IgD-negative memory B cell (primary cell): ENCODE data around the gene TTYH3. TPM values are rescaled to one million over a fixed set of nuclear protein-coding genes. Genes with fewer than 3 reads are reported as not detected.
A peak's percentile ranks its signal among the peaks of the same experiment; 100 is the strongest.

ENCODE experiments used
- H3K27ac Mint-ChIP-seq, 3 donors: one replicate each; pipeline ENCODE4 v1.8.0; 2020 to 2022; ENCODE audit warnings: mild to moderate bottlenecking in 3 of 3, mixed read lengths in 3 of 3, moderate library complexity in 1 of 3
- H3K27me3 Mint-ChIP-seq: one replicate; pipeline ENCODE4 v1.8.0; 2021; ENCODE audit warnings: mixed read lengths
- H3K36me3 Mint-ChIP-seq: one replicate; pipeline ENCODE4 v1.8.0; 2020; ENCODE audit warnings: mild to moderate bottlenecking, mixed read lengths
- H3K4me1 Mint-ChIP-seq, 3 donors: one replicate each; pipeline ENCODE4 v1.8.0; 2020 to 2022; ENCODE audit warnings: mixed read lengths in 3 of 3, mild to moderate bottlenecking in 1 of 3
- H3K4me3 Mint-ChIP-seq, 4 donors: one replicate each; pipeline ENCODE4 v1.8.0; 2020 to 2022; ENCODE audit warnings: mild to moderate bottlenecking in 4 of 4, mixed read lengths in 4 of 4, moderate library complexity in 3 of 4
- H3K9me3 Mint-ChIP-seq, 3 donors: one replicate each; pipeline ENCODE4 v1.8.0; 2020 to 2021; ENCODE audit warnings: mixed read lengths in 3 of 3, mild to moderate bottlenecking in 1 of 3
- polyA plus RNA-seq: library from polyadenylated mRNA; unstranded; fragments of 300-500 nt; fragmentation: Illumina TruSeq; gene quantifications from one replicate; pipeline ENCODE4 v1.2.3, GENCODE V29; 2021

The TTYH3 gene
- polyA plus RNA-seq, 1 donor from 2014 or later = 2.0 TPM

DNA sequence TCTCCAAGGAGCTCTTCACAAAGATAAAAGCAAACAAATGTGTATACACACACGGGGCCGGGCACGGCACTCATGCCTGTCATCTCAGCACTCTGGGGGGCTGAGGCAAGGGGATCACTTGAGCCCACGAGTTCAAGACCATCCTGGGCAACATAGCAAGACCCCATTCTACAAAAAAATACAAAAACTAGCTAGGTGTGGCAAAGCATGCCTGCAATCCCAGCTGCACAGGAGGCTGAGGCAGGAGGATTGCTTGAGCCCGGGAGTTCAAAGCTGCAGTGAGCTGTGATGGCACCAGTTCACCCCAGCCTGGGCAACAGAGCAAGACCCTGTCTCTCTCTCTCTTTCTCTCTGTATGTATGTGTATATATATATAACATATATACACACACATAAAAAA, 22.3 kb downstream of the TTYH3 start:
- H3K9me3 Mint-ChIP-seq = no peaks in the 10 kb centered on the region
- H3K27me3 Mint-ChIP-seq = no peaks in the 10 kb centered on the region
- H3K4me3 Mint-ChIP-seq = no peak overlapping the region
- H3K36me3 Mint-ChIP-seq = peaks cover 5% of the 10 kb centered on the region
- H3K4me1 Mint-ChIP-seq = no peaks in the 10 kb centered on the region
- no peak overlapping the region for H3K27ac Mint-ChIP-seq

DNA sequence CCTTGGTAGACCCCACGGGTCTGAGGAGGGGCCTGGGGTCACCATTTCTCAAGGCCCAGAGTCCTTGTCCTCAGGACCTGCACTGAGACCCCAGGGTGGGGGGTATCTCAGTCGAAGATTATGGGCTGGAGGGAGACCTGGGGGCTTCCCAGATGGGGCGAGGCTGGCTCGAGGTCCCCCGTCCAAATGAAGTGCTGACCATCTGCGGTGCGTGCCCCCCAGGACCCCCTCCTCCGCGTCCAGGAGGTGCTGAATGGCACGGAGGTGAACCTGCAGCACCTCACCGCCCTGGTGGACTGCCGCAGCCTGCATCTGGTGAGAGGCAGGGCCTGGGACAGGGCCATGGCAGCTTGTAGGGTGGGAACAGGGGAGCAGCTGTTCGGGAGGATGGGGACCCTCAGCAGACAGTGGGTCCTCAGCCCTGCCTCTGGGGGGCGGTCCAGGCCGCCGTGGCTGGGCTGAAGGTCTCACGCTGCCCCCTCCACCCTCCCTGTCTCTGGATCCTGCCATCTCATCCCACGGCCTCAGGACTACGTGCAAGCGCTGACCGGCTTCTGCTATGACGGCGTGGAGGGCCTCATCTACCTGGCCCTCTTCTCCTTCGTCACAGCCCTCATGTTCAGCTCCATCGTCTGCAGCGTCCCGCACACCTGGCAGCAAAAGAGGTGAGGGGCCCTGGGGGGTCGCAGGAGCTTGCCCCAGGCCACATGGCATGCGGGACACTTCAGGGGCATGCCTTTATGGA, 24.3 kb downstream of the TTYH3 start:
- Mint-ChIP-seq H3K27me3 (no peaks in the 10 kb centered on the region), H3K36me3 (peaks cover 1% of the 10 kb centered on the region), H3K27ac (no peak overlapping the region), H3K4me1 (no peaks in the 10 kb centered on the region), H3K4me3 (no peak overlapping the region), H3K9me3 (no peaks in the 10 kb centered on the region)

DNA sequence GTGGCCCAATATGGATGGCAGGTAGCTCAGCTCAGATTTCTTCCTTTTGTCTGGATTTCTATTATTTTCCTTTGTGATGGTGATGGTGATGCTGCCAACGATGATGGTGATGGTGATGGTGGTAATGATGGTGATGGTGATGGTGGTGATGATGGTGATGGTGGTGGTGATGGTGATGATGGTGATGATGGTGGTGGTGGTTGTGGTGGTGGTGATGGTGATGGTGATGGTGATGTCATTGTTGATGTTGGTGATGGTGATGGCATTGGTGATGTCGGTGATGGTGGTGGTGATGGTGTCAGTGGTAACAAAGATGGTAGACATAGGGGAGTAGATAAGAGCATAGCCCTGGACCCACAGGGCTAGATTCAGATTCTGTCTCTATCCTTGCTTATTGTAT, 25.4 kb downstream of the TTYH3 start:
- Mint-ChIP-seq H3K4me1 (no peaks in the 10 kb centered on the region), H3K9me3 (no peaks in the 10 kb centered on the region), H3K36me3 (peaks cover 1% of the 10 kb centered on the region), H3K27me3 (no peaks in the 10 kb centered on the region), H3K4me3 (no peak overlapping the region), H3K27ac (no peak overlapping the region)

DNA sequence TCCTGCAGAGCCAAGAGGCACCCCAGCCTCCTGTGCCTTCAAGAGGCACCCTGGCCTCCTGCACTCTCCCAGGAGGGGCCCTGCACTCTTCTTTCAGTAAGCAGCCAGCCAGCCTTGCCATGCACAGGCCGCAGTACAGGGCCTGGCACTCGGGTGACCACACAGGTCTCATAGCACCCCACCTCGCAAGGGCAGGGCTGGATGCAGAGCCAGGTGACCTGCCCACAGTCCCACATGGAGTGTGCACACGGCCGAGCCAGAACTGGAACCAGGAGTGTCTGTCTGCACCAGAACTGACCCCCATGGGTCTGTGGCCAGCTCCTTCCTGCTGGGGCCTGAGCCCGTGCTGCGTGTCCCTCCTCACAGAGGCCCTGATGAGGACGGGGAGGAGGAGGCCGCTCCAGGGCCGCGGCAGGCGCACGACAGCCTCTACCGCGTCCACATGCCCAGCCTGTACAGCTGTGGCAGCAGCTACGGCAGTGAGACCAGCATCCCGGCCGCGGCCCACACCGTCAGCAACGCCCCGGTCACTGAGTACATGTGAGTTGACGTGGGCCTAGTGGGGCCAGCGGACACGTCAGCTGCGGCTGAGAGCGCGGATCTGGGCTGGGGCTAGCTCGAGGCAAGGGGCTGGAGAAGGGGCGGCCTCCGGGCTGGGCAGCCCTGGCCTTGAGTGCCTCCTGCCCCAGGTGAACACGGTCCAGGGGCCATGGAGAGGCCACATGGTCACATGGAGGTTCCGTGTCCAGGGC, 26.3 kb downstream of the TTYH3 start:
- Mint-ChIP-seq H3K36me3 (peaks cover 1% of the 10 kb centered on the region), H3K27me3 (no peaks in the 10 kb centered on the region), H3K9me3 (no peaks in the 10 kb centered on the region), H3K4me3 (no peak overlapping the region), H3K4me1 (no peaks in the 10 kb centered on the region), H3K27ac (no peak overlapping the region)

DNA sequence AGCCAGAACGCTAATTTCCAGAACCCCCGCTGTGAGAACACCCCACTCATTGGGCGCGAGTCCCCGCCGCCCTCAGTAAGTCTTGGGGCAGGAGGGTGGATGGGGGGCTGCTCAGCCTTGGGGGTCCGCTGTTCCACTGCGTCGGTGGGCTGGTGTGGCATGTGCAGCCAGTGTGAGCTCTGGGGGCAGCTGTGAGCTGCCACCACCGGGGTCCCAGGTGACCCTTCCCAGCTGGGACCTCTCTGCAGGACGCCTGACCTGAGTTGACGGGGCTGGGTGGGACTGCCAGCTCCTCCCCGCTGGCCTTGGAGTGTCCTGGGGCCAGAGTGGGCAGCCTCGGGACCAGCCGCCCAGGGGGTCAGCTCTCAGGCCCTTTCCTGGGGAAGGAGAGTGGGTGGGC, 27.2 kb downstream of the TTYH3 start:
- Mint-ChIP-seq H3K27ac (no peak overlapping the region), H3K9me3 (no peaks in the 10 kb centered on the region), H3K4me3 (no peak overlapping the region), H3K36me3 (peaks cover 1% of the 10 kb centered on the region), H3K4me1 (no peaks in the 10 kb centered on the region), H3K27me3 (no peaks in the 10 kb centered on the region)

DNA sequence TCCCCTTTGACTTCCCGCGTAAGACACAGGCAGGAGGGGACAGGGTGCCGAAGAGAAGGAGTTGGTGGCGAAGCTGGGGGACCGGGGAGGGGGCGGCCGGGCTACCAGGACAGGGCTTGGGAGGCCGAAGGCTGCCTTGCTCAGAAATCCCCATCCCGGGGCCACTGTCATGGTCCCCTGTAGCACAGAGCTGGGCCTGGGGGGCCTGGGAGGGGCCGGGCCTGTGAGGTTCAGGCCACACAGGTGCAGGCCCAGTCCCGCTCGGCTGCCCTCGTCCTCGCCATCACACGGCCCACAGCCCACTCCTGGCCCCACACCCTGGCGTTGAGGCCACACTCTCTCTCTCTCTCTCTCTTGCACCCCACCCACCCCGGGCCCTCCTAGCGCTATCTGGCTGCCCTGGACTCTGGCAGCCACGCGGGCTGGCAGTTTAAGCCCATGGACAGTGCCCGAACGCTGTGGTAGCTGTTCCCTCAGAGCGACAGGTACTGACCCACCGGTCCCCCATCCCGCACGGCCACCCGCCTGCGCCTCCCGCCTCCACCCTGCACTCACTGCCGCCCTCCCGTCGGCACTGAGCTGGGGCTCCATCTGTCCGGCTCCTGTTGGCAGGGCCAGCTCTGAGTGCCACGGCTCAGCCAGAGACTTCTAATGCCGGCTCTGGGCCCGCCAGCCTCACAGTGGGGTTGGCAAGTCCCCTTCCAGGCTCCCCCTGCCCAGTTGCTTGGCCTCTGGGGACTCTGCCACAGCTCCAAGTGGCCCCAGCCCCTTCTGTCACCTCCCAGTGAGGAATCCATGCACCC, 28.0 kb downstream of the TTYH3 start:
- H3K9me3 Mint-ChIP-seq = no peaks in the 10 kb centered on the region
- no peaks in the 10 kb centered on the region for H3K27me3 Mint-ChIP-seq
- peaks cover 1% of the 10 kb centered on the region for H3K36me3 Mint-ChIP-seq
- H3K27ac Mint-ChIP-seq = no peak overlapping the region
- H3K4me1 Mint-ChIP-seq = peaks cover 0 to 1% (median 0%) of the 10 kb centered on the region in 3 donors
- H3K4me3 Mint-ChIP-seq = no peak overlapping the region

DNA sequence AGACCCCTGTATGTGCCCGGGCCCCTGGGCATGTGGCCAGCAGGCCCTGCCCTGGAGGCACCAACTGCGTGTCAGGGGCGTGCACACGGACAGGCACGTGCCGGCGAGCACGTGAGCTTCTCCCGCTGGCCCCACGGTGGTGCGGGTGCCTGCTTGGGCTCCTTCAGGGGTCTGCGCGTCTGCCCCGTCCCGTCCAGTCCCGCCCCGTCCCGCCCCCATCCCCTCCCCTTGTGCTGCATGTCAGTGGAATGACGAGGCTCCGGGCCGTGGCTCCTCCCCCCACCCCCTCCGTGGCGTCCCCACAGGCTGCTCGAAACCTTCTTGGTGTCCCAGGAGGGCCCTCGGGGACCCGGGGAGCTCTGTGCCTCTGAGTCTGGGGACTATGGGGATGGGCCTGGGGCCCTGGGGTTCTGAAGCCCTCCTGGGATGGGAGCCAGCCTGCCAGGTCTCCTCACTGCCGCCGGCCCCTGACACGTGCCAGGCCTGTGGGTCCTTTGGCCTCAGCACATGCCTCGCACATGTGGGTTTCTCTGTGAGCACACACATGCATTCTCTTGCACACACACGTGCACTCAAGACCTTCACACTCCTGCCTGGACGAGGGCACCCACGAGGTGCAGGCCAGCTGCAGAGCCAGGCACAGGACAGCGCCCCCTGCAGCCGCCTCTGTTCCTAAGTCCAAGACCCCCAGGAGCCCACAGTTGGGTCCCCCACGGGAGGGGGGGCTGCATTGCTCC, 28.7 kb downstream of the TTYH3 start:
- Mint-ChIP-seq H3K36me3 (peaks cover 1% of the 10 kb centered on the region), H3K9me3 (no peaks in the 10 kb centered on the region), H3K27ac (peak overlapping the region in 1 of 3 donors; percentile 57), H3K27me3 (no peaks in the 10 kb centered on the region), H3K4me1 (peaks cover 0 to 1% (median 0%) of the 10 kb centered on the region in 3 donors), H3K4me3 (no peak overlapping the region)

DNA sequence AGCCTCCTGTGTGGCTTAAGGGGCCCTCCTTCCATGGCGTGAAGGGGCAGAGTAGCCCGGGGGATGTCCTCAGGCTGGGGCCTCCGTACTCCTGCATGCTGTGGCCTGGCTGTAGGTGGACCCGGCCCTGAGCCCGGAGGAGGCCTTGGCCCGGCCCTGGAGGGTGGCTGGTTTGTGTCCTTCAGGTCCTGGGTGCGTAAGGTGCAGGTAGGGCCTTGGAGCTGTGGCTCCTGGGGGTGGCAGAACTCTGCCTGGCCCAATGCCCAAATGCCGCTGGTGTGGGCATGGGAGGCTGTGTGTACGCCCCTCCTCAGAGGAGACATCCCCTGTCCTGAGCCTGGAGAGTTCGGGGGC, 29.3 kb downstream of the TTYH3 start:
- Mint-ChIP-seq H3K4me3 (no peak overlapping the region), H3K27me3 (no peaks in the 10 kb centered on the region), H3K9me3 (no peaks in the 10 kb centered on the region), H3K4me1 (peaks cover 0 to 1% (median 0%) of the 10 kb centered on the region in 3 donors), H3K36me3 (peaks cover 1% of the 10 kb centered on the region), H3K27ac (peak overlapping the region in 1 of 3 donors; percentile 57)

DNA sequence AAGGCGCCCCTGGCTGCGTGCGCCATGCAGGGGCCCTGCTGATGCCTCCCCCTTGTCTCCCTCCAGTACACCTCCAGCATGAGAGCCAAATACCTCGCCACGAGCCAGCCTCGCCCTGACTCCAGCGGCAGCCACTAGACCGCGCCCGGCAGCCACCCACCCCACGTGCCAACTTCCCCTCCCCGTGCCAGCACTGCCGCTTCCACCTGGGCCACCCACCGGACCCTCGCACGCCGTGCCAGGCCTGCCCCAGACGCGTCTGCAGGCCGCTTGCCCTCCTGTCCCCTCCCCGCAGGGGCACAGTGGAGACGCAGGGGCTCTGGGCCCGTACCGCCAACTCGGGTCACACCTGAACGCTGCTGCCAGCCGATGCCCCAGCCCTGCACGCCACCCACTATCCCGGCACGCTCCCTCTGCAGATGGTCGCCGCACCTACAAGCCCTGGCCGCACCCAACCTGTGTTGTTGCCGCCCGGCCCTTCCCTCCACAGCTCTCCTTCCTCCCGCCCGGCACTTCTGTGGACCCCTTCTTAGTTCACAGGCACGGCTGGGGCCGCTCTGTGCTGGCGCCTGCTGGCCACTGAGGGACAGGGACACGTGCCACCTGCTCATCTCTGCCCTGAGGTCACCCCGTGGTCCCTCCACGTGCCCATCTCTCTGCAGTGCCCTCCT, 30.0 kb downstream of the TTYH3 start:
- Mint-ChIP-seq H3K27ac (no peak overlapping the region), H3K4me1 (peaks cover 0 to 1% (median 0%) of the 10 kb centered on the region in 3 donors), H3K9me3 (no peaks in the 10 kb centered on the region), H3K36me3 (peaks cover 1% of the 10 kb centered on the region), H3K4me3 (no peak overlapping the region), H3K27me3 (peaks cover 3% of the 10 kb centered on the region)

DNA sequence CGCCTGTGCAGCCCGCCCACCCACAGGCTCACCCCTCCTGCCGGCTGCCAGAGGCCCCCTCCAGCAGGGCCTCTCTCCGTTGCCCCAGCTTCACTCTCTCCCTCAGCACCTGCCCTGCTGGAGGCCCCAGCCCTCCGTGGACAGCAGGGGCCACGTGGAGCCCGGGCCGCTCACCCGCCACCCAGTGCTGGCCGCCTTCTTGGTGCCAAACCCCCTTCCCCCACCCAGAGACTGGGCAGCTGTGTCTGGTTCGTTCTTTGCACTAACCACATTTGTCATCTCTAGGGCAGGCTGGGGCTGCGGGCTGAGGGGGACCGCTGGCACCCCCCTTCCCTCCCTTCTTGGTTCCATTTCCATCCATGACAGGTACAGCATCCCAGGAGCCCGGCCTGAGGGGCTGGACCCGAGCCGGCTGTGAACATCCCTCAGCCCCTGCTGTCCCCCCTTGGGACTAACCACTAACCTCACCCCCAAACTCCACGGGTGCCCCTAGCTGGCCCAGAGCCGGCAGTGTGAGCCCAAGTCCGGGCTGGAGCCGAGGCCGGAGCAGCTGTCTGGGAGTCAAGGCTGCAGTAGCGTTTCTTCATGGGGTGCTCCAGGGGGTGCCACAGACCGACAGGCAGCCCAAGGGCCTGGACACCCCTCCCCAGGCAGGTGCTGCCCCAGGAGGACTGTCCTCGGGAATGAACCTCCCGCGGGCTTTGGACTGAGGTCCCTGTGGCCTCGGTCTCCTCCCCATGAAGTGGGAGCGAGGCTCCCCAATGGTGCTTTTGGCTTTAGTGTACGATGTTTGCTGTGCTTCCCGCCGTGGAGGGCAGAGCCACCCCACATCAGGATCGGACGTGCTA, 30.7 kb downstream of the TTYH3 start:
- no peaks in the 10 kb centered on the region for H3K9me3 Mint-ChIP-seq
- H3K27me3 Mint-ChIP-seq = peaks cover 9% of the 10 kb centered on the region
- no peaks in the 10 kb centered on the region for H3K36me3 Mint-ChIP-seq
- peaks cover 0 to 1% (median 0%) of the 10 kb centered on the region in 3 donors for H3K4me1 Mint-ChIP-seq
- no peak overlapping the region for H3K27ac Mint-ChIP-seq
- H3K4me3 Mint-ChIP-seq = no peak overlapping the region

DNA sequence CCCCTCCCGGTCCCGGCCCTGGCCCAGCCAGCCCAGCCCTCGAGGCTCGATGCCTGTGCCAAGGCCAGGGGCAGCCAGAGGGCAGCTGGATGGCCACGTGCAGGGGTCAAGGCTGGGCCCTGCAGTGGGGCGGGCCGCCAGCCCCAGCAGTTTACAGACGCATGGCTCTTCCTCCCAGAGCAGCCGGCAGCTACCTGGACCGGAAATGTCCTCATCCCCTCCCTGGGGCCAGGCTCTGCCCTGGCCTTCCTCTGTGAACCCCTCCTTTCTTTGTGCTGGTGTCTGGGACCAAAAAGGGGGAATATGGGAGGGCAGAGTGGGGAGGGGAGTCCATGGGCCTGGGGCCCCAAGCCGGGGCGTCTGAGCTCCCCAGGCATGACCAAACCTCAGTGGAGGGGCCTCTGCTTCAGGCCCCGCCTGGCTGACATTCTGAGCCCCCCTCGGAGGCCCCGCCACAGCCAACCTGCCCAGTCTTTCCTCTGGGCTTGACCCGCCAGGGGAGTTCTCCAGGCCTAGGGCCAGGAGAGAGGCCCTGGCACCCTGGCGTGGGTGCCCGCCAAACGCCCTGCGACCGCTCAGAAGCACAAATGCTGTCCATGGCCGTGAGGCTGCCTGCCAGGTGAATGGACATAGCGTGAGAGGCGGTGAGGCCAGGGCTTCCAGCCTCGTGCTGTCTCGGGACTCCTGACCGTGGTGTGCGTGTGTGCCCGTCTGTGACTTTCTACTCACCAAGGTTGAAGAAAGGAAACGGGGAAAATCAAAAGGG, 31.5 kb downstream of the TTYH3 start:
- H3K4me3 Mint-ChIP-seq = no peak overlapping the region
- no peak overlapping the region for H3K27ac Mint-ChIP-seq

DNA sequence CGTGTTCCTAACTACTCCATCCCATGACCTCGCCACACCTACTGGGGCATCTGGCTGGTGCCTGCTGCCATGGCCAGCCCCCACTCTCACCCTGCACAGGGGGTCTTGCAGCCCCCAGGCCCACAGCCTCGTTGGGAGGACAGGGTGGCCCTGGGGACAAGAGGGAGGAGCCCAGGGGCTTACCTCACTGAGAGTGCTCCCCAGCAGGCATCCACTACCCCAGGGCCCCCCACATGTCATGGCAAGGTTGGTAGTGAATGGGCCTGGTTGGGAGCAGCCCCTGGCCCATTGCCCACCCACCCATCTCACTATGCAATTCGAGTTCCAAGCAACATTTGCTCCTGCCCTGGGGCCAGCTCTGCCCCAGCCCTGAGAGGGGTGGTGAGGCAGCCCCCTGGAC, 32.2 kb downstream of the TTYH3 start:
- Mint-ChIP-seq H3K27ac (no peak overlapping the region), H3K27me3 (peaks cover 9% of the 10 kb centered on the region), H3K4me3 (no peak overlapping the region), H3K36me3 (no peaks in the 10 kb centered on the region), H3K4me1 (peaks cover 0 to 1% (median 0%) of the 10 kb centered on the region in 3 donors), H3K9me3 (no peaks in the 10 kb centered on the region)

More for the DNA sequence above, 31.5 kb downstream of the TTYH3 start:
- Mint-ChIP-seq H3K27me3 (peaks cover 9% of the 10 kb centered on the region), H3K36me3 (no peaks in the 10 kb centered on the region), H3K9me3 (no peaks in the 10 kb centered on the region), H3K4me1 (peaks cover 0 to 1% (median 0%) of the 10 kb centered on the region in 3 donors)

DNA sequence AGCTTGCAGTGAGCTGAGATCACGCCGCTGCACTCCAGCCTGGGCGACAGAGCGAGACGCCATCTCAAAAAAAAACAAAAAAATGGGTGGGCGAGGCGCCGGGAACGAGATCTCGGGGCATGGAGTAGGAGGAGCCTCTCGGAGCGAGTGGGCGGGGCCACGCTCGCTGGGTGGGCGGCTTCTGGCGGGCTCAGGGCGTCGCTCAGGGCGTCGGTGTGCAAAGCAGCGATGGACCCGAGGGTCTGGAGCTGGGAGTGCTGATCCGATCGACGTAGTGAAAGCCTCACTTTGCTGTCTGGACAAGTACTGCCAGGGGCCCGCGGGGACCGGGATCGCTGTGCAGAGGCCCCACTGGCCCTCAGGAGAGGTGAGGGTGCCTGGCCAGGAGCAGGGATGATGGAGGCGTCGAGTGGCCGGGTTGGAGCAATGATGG, 33.6 kb downstream of the TTYH3 start:
- no peak overlapping the region for H3K27ac Mint-ChIP-seq
- no peaks in the 10 kb centered on the region for H3K9me3 Mint-ChIP-seq
- H3K27me3 Mint-ChIP-seq = peaks cover 14% of the 10 kb centered on the region
- peak overlapping the region in 1 of 4 donors; percentile 36 for H3K4me3 Mint-ChIP-seq
- no peaks in the 10 kb centered on the region for H3K36me3 Mint-ChIP-seq
- H3K4me1 Mint-ChIP-seq = peaks cover 0 to 5% (median 1%) of the 10 kb centered on the region in 3 donors
